Measurements from ENCODE around the gene CBX2.
A peak's percentile ranks its signal among the peaks of the same experiment; 100 is the strongest.

The CBX2 gene

GRCh38 chr17:79786930-79787643 is 9.1 kb downstream of the CBX2 start:
- Histone ChIP-seq H3K9me3 (ENCODE audit: low read depth, low read length) (no peaks in the 10 kb centered on the region), H3K4me3 (no peak overlapping the region; the same call in 1 of the 2 replicates), H3K27ac (peak overlapping the region; percentile 97), H3K9ac (ENCODE audit: insufficient read length) (no peak overlapping the region), H3K36me3 (ENCODE audit: insufficient read depth, low read length) (peaks cover 32% of the 10 kb centered on the region)
- no peak for TF ChIP-seq EZH2 (IDR thresholded peaks at IDR 0.05)
- TF ChIP-seq POLR2AphosphoS5 (IDR thresholded peaks at IDR 0.05; ENCODE audit: borderline replicate concordance, low read depth, low read length): peak; percentile 53; the same call in 1 of the 2 replicates
- no peak for DNase-seq (ENCODE audit: low read depth, low spot score)

GRCh38 chr17:79788455-79788854 is 10.5 kb downstream of the CBX2 start:
- no peak overlapping the region for H3K9ac ChIP-seq (ENCODE audit: insufficient read length)

GRCh38 chr17:79788989-79789942 is 11.3 kb downstream of the CBX2 start:
- Histone ChIP-seq H3K27ac (peak overlapping the region; percentile 97), H3K9me3 (ENCODE audit: low read depth, low read length) (no peaks in the 10 kb centered on the region), H3K4me3 (peak overlapping the region; percentile 36), H3K36me3 (ENCODE audit: insufficient read depth, low read length) (peaks cover 13% of the 10 kb centered on the region; the same call in 1 of the 2 replicates), H3K9ac (ENCODE audit: insufficient read length) (peak overlapping the region; percentile 58)
- TF ChIP-seq EZH2 (IDR thresholded peaks at IDR 0.05) (no peak), POLR2AphosphoS5 (IDR thresholded peaks at IDR 0.05; ENCODE audit: borderline replicate concordance, low read depth, low read length) (no peak), FOXP2 (optimal IDR thresholded peaks at IDR 0.05; ENCODE audit: control extremely low read depth, extremely low read length, insufficient read depth) (no peak)
- DNase-seq (ENCODE audit: low read depth, low spot score): no peak

More at GRCh38 chr17:79788455-79788854, 10.5 kb downstream of the CBX2 start:
- Histone ChIP-seq H3K27ac (peak overlapping the region; percentile 97), H3K9me3 (ENCODE audit: low read depth, low read length) (no peaks in the 10 kb centered on the region), H3K36me3 (ENCODE audit: insufficient read depth, low read length) (peaks cover 21% of the 10 kb centered on the region; the same call in 1 of the 2 replicates), H3K4me3 (peak overlapping the region; percentile 36)
- 0 out of 2 replicates have a peak, but pooled peaks have one; percentile 5 for TF ChIP-seq POLR2AphosphoS5 (IDR thresholded peaks at IDR 0.05; ENCODE audit: borderline replicate concordance, low read depth, low read length)
- TF ChIP-seq EZH2 (IDR thresholded peaks at IDR 0.05): no peak
- TF ChIP-seq FOXP2 (optimal IDR thresholded peaks at IDR 0.05; ENCODE audit: control extremely low read depth, extremely low read length, insufficient read depth): no peak
- DNase-seq (ENCODE audit: low read depth, low spot score): no peak

- H3K27ac ChIP-seq: peak overlapping the region; percentile 97; the same call in 1 of the 2 replicates
- H3K9me3 ChIP-seq (ENCODE audit: low read depth, low read length): no peaks in the 10 kb centered on the region
- H3K9ac ChIP-seq (ENCODE audit: insufficient read length): no peak overlapping the region
- no peak for DNase-seq (ENCODE audit: low read depth, low spot score)
- H3K36me3 ChIP-seq (ENCODE audit: insufficient read depth, low read length): peaks cover 12% of the 10 kb centered on the region
- H3K4me3 ChIP-seq: no peak overlapping the region
- TF ChIP-seq EZH2 (IDR thresholded peaks at IDR 0.05): no peak
- TF ChIP-seq POLR2AphosphoS5 (IDR thresholded peaks at IDR 0.05; ENCODE audit: borderline replicate concordance, low read depth, low read length): no peak
- no peak for TF ChIP-seq FOXP2 (optimal IDR thresholded peaks at IDR 0.05; ENCODE audit: control extremely low read depth, extremely low read length, insufficient read depth)
Measured at GRCh38 chr17:79789943-79790804, 12.2 kb downstream of the CBX2 start.

- Histone ChIP-seq H3K9ac (ENCODE audit: insufficient read length) (no peak overlapping the region), H3K27ac (no peak overlapping the region), H3K36me3 (ENCODE audit: insufficient read depth, low read length) (peaks cover 15% of the 10 kb centered on the region), H3K4me3 (no peak overlapping the region), H3K9me3 (ENCODE audit: low read depth, low read length) (no peaks in the 10 kb centered on the region)
- TF ChIP-seq EZH2 (IDR thresholded peaks at IDR 0.05) (no peak), POLR2AphosphoS5 (IDR thresholded peaks at IDR 0.05; ENCODE audit: borderline replicate concordance, low read depth, low read length) (no peak), FOXP2 (optimal IDR thresholded peaks at IDR 0.05; ENCODE audit: control extremely low read depth, extremely low read length, insufficient read depth) (no peak)
- no peak for DNase-seq (ENCODE audit: low read depth, low spot score)
Measured at GRCh38 chr17:79790805-79791734, 13.1 kb downstream of the CBX2 start.

- Histone ChIP-seq H3K9ac (ENCODE audit: insufficient read length) (no peak overlapping the region), H3K27ac (0 out of 2 replicates have a peak overlapping the region, but pooled peaks have one; percentile 96), H3K9me3 (ENCODE audit: low read depth, low read length) (no peaks in the 10 kb centered on the region), H3K36me3 (ENCODE audit: insufficient read depth, low read length) (peaks cover 17% of the 10 kb centered on the region), H3K4me3 (no peak overlapping the region)
- no peak for TF ChIP-seq POLR2AphosphoS5 (IDR thresholded peaks at IDR 0.05; ENCODE audit: borderline replicate concordance, low read depth, low read length)
- no peak for TF ChIP-seq FOXP2 (optimal IDR thresholded peaks at IDR 0.05; ENCODE audit: control extremely low read depth, extremely low read length, insufficient read depth)
- no peak for TF ChIP-seq EZH2 (IDR thresholded peaks at IDR 0.05)
- no peak for DNase-seq (ENCODE audit: low read depth, low spot score)
Measured at GRCh38 chr17:79791735-79792161, 13.8 kb downstream of the CBX2 start.
